ENCODE data around the gene PRCC.

PRCC gene

GRCh38 chr1:156841295-156841855 is 74.0 kb downstream of the PRCC start:
- DNase-seq (ENCODE audit: low spot score), result no peak

GRCh38 chr1:156842618-156843300 is 75.4 kb downstream of the PRCC start:
- DNase-seq (ENCODE audit: low spot score), result no peak

- no peak for DNase-seq (ENCODE audit: low spot score)
These were observed 76.8 kb downstream of the PRCC start for GRCh38 chr1:156844102-156844501.

GRCh38 chr1:156844638-156845037 is 77.3 kb downstream of the PRCC start:
- no peak for DNase-seq (ENCODE audit: low spot score)

- no peak for DNase-seq (ENCODE audit: low spot score)
These were observed 78.0 kb downstream of the PRCC start for GRCh38 chr1:156845055-156845952.

GRCh38 chr1:156845953-156846545 is 78.7 kb downstream of the PRCC start:
- DNase-seq (ENCODE audit: low spot score), result no peak

GRCh38 chr1:156846643-156847042 is 79.3 kb downstream of the PRCC start:
- DNase-seq (ENCODE audit: low spot score), result no peak

- DNase-seq (ENCODE audit: low spot score), result no peak
These were observed 80.5 kb downstream of the PRCC start for GRCh38 chr1:156847591-156848460.

GRCh38 chr1:156848461-156849150 is 81.3 kb downstream of the PRCC start:
- DNase-seq (ENCODE audit: low spot score), result no peak

GRCh38 chr1:156849151-156849496 is 81.8 kb downstream of the PRCC start:
- no peak for DNase-seq (ENCODE audit: low spot score)
